PC-3 (cell line): ENCODE data around the gene CSF1. TPM values are rescaled to one million over a fixed set of nuclear protein-coding genes. Genes with fewer than 3 reads are reported as not detected.
A peak's percentile ranks its signal among the peaks of the same experiment; 100 is the strongest.

Source experiments
- ATAC-seq: fragments of 200-7000 bp; cut with Tn5 transposase; 2 replicates; pipeline ENCODE4 v1.9.1; 2020; ENCODE audit warnings: mild to moderate bottlenecking, moderate library complexity
- BruUV-seq: library from RNA; stranded (reverse); fragments of 400-500 nt; replicated peaks from 2 replicates; lab custom pipeline; 2021; lab: Mats Ljungman, UMichigan
- CTCF ChIA-PET: fragments of 300-600 bp; sonication (Branson Sonifier 250); formaldehyde crosslinking; loops from one replicate; lab custom pipeline; 2022; ENCODE audit warnings: antibody characterized with exemption; lab: Charles Lee
- POLR2A ChIA-PET: fragments of 300-600 bp; sonication (Branson Sonifier 250); formaldehyde crosslinking; loops from one replicate; lab custom pipeline; 2022; ENCODE audit warnings: antibody characterized with exemption; ENCODE audit not compliant: unreplicated experiment; lab: Charles Lee
- DNase-seq: peaks from one replicate; pipeline ENCODE4 v3.0.0-alpha.2; 2015
- H2AFZ ChIP-seq: fragments of 300-600 bp; sonication (generic); 2 replicates; pipeline ENCODE4 v1.6.0; 2016; ENCODE audit warnings: antibody characterized with exemption, low read length
- H3F3A ChIP-seq: fragments of 300-600 bp; sonication (generic); one replicate; pipeline ENCODE4 v1.6.0; 2017; ENCODE audit warnings: antibody characterized with exemption, low read length, control low read depth, mild to moderate bottlenecking; ENCODE audit not compliant: unreplicated experiment
- H3K27ac ChIP-seq: fragments of 300-600 bp; sonication (generic); 2 replicates; pipeline ENCODE4 v1.5.1; 2016; ENCODE audit warnings: mild to moderate bottlenecking, low read length
- H3K27me3 ChIP-seq: fragments of 300-600 bp; sonication (generic); 2 replicates; pipeline ENCODE4 v1.6.1; 2016; ENCODE audit warnings: low read length, mixed read lengths
- H3K36me3 ChIP-seq: fragments of 300-600 bp; sonication (generic); 2 replicates; pipeline ENCODE4 v1.6.1; 2016; ENCODE audit warnings: low read depth, mixed run types, low read length, mixed read lengths
- H3K4me1 ChIP-seq: fragments of 300-600 bp; sonication (generic); 2 replicates; pipeline ENCODE4 v1.5.1; 2016; ENCODE audit warnings: low read length; ENCODE audit not compliant: insufficient read depth
- H3K4me2 ChIP-seq: fragments of 300-600 bp; sonication (generic); 2 replicates; pipeline ENCODE4 v1.6.0; 2016; ENCODE audit warnings: low read length
- H3K4me3 ChIP-seq: fragments of 300-600 bp; sonication (generic); 2 replicates; pipeline ENCODE4 v1.5.1; 2016; ENCODE audit warnings: mild to moderate bottlenecking, low read length, mixed read lengths
- H3K79me2 ChIP-seq: fragments of 300-600 bp; sonication (generic); 2 replicates; pipeline ENCODE4 v1.6.1; 2017; ENCODE audit warnings: low read length, mixed read lengths
- H3K9ac ChIP-seq: fragments of 300-600 bp; sonication (generic); 2 replicates; pipeline ENCODE4 v1.6.0; 2016; ENCODE audit warnings: mild to moderate bottlenecking, low read length
- H3K9me2 ChIP-seq: fragments of 300-600 bp; sonication (generic); replicated peaks from 2 replicates; pipeline ENCODE4 v1.6.1; 2016; ENCODE audit warnings: mixed run types, low read length, mixed read lengths
- H3K9me3 ChIP-seq: fragments of 300-600 bp; sonication (generic); 2 replicates; pipeline ENCODE4 v1.6.1; 2016; ENCODE audit warnings: low read length, mixed read lengths
- H4K20me1 ChIP-seq: fragments of 300-600 bp; sonication (generic); 2 replicates; pipeline ENCODE4 v1.6.1; 2016; ENCODE audit warnings: low read length, mixed read lengths
- EZH2 ChIP-seq: fragments of 300-600 bp; sonication (generic); IDR thresholded peaks from one replicate; pipeline ENCODE4 v1.6.1; 2017; ENCODE audit warnings: antibody characterized with exemption, mild to moderate bottlenecking, low read length; ENCODE audit not compliant: unreplicated experiment
- EZH2phosphoT487 ChIP-seq: fragments of 300-600 bp; sonication (generic); IDR thresholded peaks from 2 replicates; pipeline ENCODE4 v1.6.1; 2018; ENCODE audit warnings: mild to moderate bottlenecking, antibody characterized with exemption, low read length, borderline replicate concordance
- intact Hi-C: fragments of 100-400 bp; cut with micrococcal nuclease; formaldehyde crosslinking; loops from 2 replicates; pipeline ENCODE4 v1.9.0; 2023
- total RNA-seq: library from RNA; depleted of rRNA; stranded (reverse); fragments of >200 nt; gene quantifications from 2 replicates; pipeline ENCODE4 v1.2.3, GENCODE V29; 2014; rRNA removed
- TF ChIP-seq, protein P1 (sequence below): fragments of 300-600 bp; sonication (generic); conservative IDR thresholded peaks from 2 replicates; pipeline ENCODE4 v1.5.1; 2017; ENCODE audit warnings: antibody characterized with exemption, low read depth, mild to moderate bottlenecking, low read length

Gene CSF1
- total RNA-seq, 1 experiment from 2014 or later, result 2.0 TPM

DNA sequence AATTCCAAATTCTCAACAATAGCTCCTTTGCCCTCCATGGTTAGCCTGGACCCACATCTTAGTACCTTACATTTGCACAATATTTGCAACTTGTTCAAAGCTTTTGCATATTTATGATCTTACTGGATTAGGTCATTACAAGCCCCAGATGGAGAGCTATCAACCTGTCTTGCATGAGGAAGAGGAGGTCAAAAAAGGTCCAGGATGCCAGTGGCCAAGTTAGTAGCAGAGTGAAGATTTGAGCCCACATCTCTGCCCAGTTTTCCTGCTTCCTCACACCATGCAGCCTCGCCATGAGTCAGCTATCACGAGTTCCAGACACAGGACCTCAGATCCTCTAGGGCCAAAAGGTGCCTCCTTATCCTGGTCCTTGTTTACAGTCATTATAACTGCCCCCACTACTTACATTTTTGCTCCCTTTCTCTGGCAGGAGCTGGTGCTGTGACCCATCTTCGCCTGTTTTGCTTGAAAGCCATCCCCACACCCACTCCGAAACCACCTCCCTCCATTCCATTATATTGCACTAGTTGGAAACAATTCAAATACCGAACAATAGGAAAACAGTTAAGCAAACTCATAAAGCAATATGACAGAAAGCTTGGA, 68.9 kb downstream of the CSF1 start:
- H3K4me2 ChIP-seq, result peak overlapping the region; percentile 51
- DNase-seq (peak; percentile 57), ATAC-seq (0 out of 2 replicates have a peak, but pooled peaks have one; percentile 10)
- H3K4me1 ChIP-seq, result peaks cover 55% of the 10 kb centered on the region
- H3K9ac ChIP-seq, result no peak overlapping the region
- no peak overlapping the region for H3K4me3 ChIP-seq
- no peaks in the 10 kb centered on the region for H3K79me2 ChIP-seq
- no peaks in the 10 kb centered on the region for H3K9me2 ChIP-seq
- TF ChIP-seq EZH2phosphoT487 (no peak), EZH2 (no peak)
- TF ChIP-seq, protein P1, sequence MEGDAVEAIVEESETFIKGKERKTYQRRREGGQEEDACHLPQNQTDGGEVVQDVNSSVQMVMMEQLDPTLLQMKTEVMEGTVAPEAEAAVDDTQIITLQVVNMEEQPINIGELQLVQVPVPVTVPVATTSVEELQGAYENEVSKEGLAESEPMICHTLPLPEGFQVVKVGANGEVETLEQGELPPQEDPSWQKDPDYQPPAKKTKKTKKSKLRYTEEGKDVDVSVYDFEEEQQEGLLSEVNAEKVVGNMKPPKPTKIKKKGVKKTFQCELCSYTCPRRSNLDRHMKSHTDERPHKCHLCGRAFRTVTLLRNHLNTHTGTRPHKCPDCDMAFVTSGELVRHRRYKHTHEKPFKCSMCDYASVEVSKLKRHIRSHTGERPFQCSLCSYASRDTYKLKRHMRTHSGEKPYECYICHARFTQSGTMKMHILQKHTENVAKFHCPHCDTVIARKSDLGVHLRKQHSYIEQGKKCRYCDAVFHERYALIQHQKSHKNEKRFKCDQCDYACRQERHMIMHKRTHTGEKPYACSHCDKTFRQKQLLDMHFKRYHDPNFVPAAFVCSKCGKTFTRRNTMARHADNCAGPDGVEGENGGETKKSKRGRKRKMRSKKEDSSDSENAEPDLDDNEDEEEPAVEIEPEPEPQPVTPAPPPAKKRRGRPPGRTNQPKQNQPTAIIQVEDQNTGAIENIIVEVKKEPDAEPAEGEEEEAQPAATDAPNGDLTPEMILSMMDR, result no peak
- no peaks in the 10 kb centered on the region for H4K20me1 ChIP-seq
- no peaks in the 10 kb centered on the region for H3F3A ChIP-seq
- intact Hi-C loops, result loop anchor here (2.0 to 5.0 kb wide), 4 partner anchors 19 to 432 kb away; partner anchors contain the start of genes CSF1 and GNAI3
- H2AFZ ChIP-seq, result 0 out of 2 replicates have a peak overlapping the region, but pooled peaks have one; percentile 24
- ChIA-PET POLR2A (interaction anchor here (0.6 kb wide), 2 partner anchors 40 to 938 kb away, joined by 3 to 11 read pairs; no protein-coding TSS in a partner anchor), CTCF (interaction anchor here (1.3 to 1.6 kb wide), 2 partner anchors 203 to 205 kb away, joined by 3 to 4 read pairs; no protein-coding TSS in a partner anchor)
- BruUV-seq, result no TSS peak
- H3K27ac ChIP-seq, result peak overlapping the region; percentile 28
- H3K9me3 ChIP-seq, result no peaks in the 10 kb centered on the region
- no peaks in the 10 kb centered on the region for H3K36me3 ChIP-seq
- no peaks in the 10 kb centered on the region for H3K27me3 ChIP-seq

Other genes with a start within 250 kb of the CSF1 start
- gene GSTM2, start 242.8 kb upstream of the CSF1 start, total RNA-seq, result 29.0 and 38.6 TPM in 2 replicates
- not detected in 2 replicates for gene GSTM1, start 223.0 kb upstream of the CSF1 start, total RNA-seq
- gene GSTM5, start 198.6 kb upstream of the CSF1 start, total RNA-seq, result not detected in 2 replicates
- gene GSTM3, start 169.8 kb upstream of the CSF1 start, total RNA-seq, result 76.6 and 80.9 TPM in 2 replicates
- not detected in 2 replicates for gene EPS8L3, start 146.9 kb upstream of the CSF1 start, total RNA-seq
- 35.8 and 40.9 TPM in 2 replicates for gene AHCYL1, start 73.9 kb downstream of the CSF1 start, total RNA-seq
- gene STRIP1, start 123.8 kb downstream of the CSF1 start, total RNA-seq, result 41.4 and 44.3 TPM in 2 replicates
- gene ALX3, start 159.8 kb downstream of the CSF1 start, total RNA-seq, result not detected in 2 replicates
- gene UBL4B, start 201.6 kb downstream of the CSF1 start, total RNA-seq, result 0.07 TPM in 1 of 2 replicates, not detected in the other
- gene SLC6A17, start 239.6 kb downstream of the CSF1 start, total RNA-seq, result not detected in 2 replicates